WTC11 (cell line): ENCODE measurements around the gene CAMTA1.

ENCODE experiments used
- FOXJ3 ChIP-seq: sonication (generic); formaldehyde crosslinking; IDR thresholded peaks from 2 replicates; pipeline ENCODE4 v1.9.0; 2021; ENCODE audit warnings: missing genetic modification reagents, mild to moderate bottlenecking, borderline replicate concordance
- HMGA2 ChIP-seq: fragments of 250-450 bp; sonication (Bioruptor Pico); IDR thresholded peaks from 2 replicates; pipeline ENCODE4 v1.4.0; 2021; ENCODE audit warnings: mild to moderate bottlenecking, moderate library complexity
- TP53 ChIP-seq: sonication (generic); formaldehyde crosslinking; IDR thresholded peaks from 2 replicates; pipeline ENCODE4 v1.8.1; 2023; ENCODE audit warnings: mild to moderate bottlenecking, missing genetic modification reagents
- TF ChIP-seq, protein P1 (sequence below): fragments of 200-600 bp; IDR thresholded peaks from 2 replicates; pipeline ENCODE4 v1.8.0; 2022; ENCODE audit warnings: antibody characterized with exemption

DNA sequence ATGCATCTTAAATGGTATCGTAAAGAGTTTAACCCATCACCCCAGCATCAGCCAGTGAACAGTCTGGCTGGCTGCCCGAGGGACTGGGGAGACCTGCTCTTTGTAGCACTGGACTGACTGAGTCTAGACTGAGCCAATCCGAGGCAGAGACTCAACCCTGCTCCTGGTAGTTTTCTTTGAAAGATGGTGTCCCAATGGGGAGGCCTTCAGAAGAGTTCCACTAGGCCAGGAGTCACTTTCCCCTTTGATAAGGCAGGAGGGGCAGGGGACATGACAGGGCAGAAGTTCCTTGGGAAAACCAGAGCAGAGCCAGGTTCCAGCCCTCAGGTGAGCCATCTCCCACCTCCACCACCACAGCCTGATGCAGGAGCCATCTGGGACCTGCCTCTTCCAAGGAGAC, 203.5 kb downstream of the CAMTA1 start:
- TF ChIP-seq TP53: no peak
- TF ChIP-seq HMGA2 (CRISPR knock-in tag): no peak
- TF ChIP-seq FOXJ3 (CRISPR knock-in tag): no peak
- TF ChIP-seq, protein P1, sequence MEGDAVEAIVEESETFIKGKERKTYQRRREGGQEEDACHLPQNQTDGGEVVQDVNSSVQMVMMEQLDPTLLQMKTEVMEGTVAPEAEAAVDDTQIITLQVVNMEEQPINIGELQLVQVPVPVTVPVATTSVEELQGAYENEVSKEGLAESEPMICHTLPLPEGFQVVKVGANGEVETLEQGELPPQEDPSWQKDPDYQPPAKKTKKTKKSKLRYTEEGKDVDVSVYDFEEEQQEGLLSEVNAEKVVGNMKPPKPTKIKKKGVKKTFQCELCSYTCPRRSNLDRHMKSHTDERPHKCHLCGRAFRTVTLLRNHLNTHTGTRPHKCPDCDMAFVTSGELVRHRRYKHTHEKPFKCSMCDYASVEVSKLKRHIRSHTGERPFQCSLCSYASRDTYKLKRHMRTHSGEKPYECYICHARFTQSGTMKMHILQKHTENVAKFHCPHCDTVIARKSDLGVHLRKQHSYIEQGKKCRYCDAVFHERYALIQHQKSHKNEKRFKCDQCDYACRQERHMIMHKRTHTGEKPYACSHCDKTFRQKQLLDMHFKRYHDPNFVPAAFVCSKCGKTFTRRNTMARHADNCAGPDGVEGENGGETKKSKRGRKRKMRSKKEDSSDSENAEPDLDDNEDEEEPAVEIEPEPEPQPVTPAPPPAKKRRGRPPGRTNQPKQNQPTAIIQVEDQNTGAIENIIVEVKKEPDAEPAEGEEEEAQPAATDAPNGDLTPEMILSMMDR: no peak
